ENCODE measurements around the gene GPHN. TPM values are rescaled to one million over a fixed set of nuclear protein-coding genes. Genes with fewer than 3 reads are reported as not detected.

Gene GPHN
- polyA plus RNA-seq, 1 donor (not counting 4 experiments of a cell fraction or from before 2014, with no cell fraction given) = 17.6 TPM

GRCh38 chr14:67002994-67003753, 495.2 kb downstream of the GPHN start:
- dilution Hi-C loops (cut with MboI; ENCODE audit: extremely low pct_ligation_motif_present, low sequenced_read_pairs) = no loop called here
- Histone ChIP-seq H3K4me3 (ENCODE audit: control insufficient read depth in 2 of 3, extremely low read depth in 1 of 3, insufficient read depth in 2 of 3, low read depth in 1 of 3, low read length in 3 of 3) (no peak overlapping the region), H3K36me3 (ENCODE audit: control insufficient read depth in 2 of 2, extremely low read depth in 1 of 2, insufficient read depth in 2 of 2, low read length in 2 of 2) (no peaks in the 10 kb centered on the region), H3K27me3 (ENCODE audit: control insufficient read depth, extremely low read depth, insufficient read depth, low read length) (no peaks in the 10 kb centered on the region), H3K9me3 (ENCODE audit: control insufficient read depth, low read depth, low read length) (no peaks in the 10 kb centered on the region), H2AFZ (ENCODE audit: control insufficient read depth, low read length) (no peak overlapping the region), H3K4me1 (ENCODE audit: control insufficient read depth, extremely low read depth, insufficient read depth, low read length) (no peaks in the 10 kb centered on the region), H3K9me1 (ENCODE audit: control insufficient read depth, extremely low read depth, insufficient read depth, low read length) (no peaks in the 10 kb centered on the region), H3K9ac (ENCODE audit: control insufficient read depth, extremely low read depth, insufficient read depth, low read length) (no peak overlapping the region), H3K4me2 (ENCODE audit: control insufficient read depth, extremely low read depth, insufficient read depth, low read depth, low read length) (no peak overlapping the region), H3K27ac (ENCODE audit: control insufficient read depth, insufficient read depth, low read length) (no peak overlapping the region), H4K20me1 (ENCODE audit: control insufficient read depth, extremely low read depth, insufficient read depth, low read length) (no peaks in the 10 kb centered on the region), H3K79me2 (ENCODE audit: control insufficient read depth, insufficient read depth, low read length) (no peaks in the 10 kb centered on the region)
- DNase-seq (ENCODE audit: low read depth, low spot score) = no peak
- FAIRE-seq = no peak
- TF ChIP-seq EZH2 (IDR thresholded peaks at IDR 0.05; ENCODE audit: low read length) = no peak
- TF ChIP-seq CTCF (optimal IDR thresholded peaks at IDR 0.05 in 1 of 3, IDR thresholded peaks at IDR 0.05 in 1 of 3, conservative IDR thresholded peaks at IDR 0.05 in 1 of 3; ENCODE audit: extremely low read depth in 1 of 3, insufficient read depth in 2 of 3, low read length in 3 of 3) = no peak

GRCh38 chr14:67004521-67004920, 496.6 kb downstream of the GPHN start:
- no peak overlapping the region for H3K4me3 ChIP-seq (ENCODE audit: control insufficient read depth in 2 of 3, extremely low read depth in 1 of 3, insufficient read depth in 2 of 3, low read depth in 1 of 3, low read length in 3 of 3)
- no peaks in the 10 kb centered on the region for H3K9me3 ChIP-seq (ENCODE audit: control insufficient read depth, low read depth, low read length)
- H3K27me3 ChIP-seq (ENCODE audit: control insufficient read depth, extremely low read depth, insufficient read depth, low read length) = no peaks in the 10 kb centered on the region
- TF ChIP-seq CTCF (optimal IDR thresholded peaks at IDR 0.05 in 1 of 3, IDR thresholded peaks at IDR 0.05 in 1 of 3, conservative IDR thresholded peaks at IDR 0.05 in 1 of 3; ENCODE audit: extremely low read depth in 1 of 3, insufficient read depth in 2 of 3, low read length in 3 of 3) = no peak
- no peak for TF ChIP-seq EZH2 (IDR thresholded peaks at IDR 0.05; ENCODE audit: low read length)
- no peaks in the 10 kb centered on the region for H3K4me1 ChIP-seq (ENCODE audit: control insufficient read depth, extremely low read depth, insufficient read depth, low read length)
- no peak overlapping the region for H3K27ac ChIP-seq (ENCODE audit: control insufficient read depth, insufficient read depth, low read length)
- H2AFZ ChIP-seq (ENCODE audit: control insufficient read depth, low read length) = no peak overlapping the region
- DNase-seq (ENCODE audit: low read depth, low spot score) = no peak
- H3K9ac ChIP-seq (ENCODE audit: control insufficient read depth, extremely low read depth, insufficient read depth, low read length) = no peak overlapping the region
- H3K79me2 ChIP-seq (ENCODE audit: control insufficient read depth, insufficient read depth, low read length) = no peaks in the 10 kb centered on the region
- H4K20me1 ChIP-seq (ENCODE audit: control insufficient read depth, extremely low read depth, insufficient read depth, low read length) = no peaks in the 10 kb centered on the region
- no peak overlapping the region for H3K4me2 ChIP-seq (ENCODE audit: control insufficient read depth, extremely low read depth, insufficient read depth, low read depth, low read length)
- no peaks in the 10 kb centered on the region for H3K36me3 ChIP-seq (ENCODE audit: control insufficient read depth in 2 of 2, extremely low read depth in 1 of 2, insufficient read depth in 2 of 2, low read length in 2 of 2)
- FAIRE-seq = no peak
- dilution Hi-C loops (cut with MboI; ENCODE audit: extremely low pct_ligation_motif_present, low sequenced_read_pairs) = no loop called here
- no peaks in the 10 kb centered on the region for H3K9me1 ChIP-seq (ENCODE audit: control insufficient read depth, extremely low read depth, insufficient read depth, low read length)
